Fibroblast of lung (primary cell): ENCODE measurements around the gene SYT15. TPM values are rescaled to one million over a fixed set of nuclear protein-coding genes. Genes with fewer than 3 reads are reported as not detected.
"Not testable (repeated sequence)": the region's sequence is repeated elsewhere in the genome, so short reads cannot be mapped to it uniquely, and the experiment has no call there.

Experiments used
- DNase-seq, 2 donors: peaks; one replicate each; pipeline versions ENCODE4 v3.0.0 to v3.0.0-alpha.2; 2010; ENCODE audit warnings: low read depth in 2 of 2
- H2AFZ ChIP-seq: 2 replicates; pipeline ENCODE4 v1.5.1; 2012; ENCODE audit warnings: low read length, control low read depth, inconsistent platforms
- H3K27ac ChIP-seq: 2 replicates; pipeline ENCODE4 v1.5.1; 2011; ENCODE audit warnings: low read length, control low read depth; ENCODE audit not compliant: insufficient read depth
- H3K27me3 ChIP-seq: 2 replicates; pipeline ENCODE4 v1.5.1; 2011; ENCODE audit warnings: mild to moderate bottlenecking, low read length; ENCODE audit not compliant: control insufficient read depth, insufficient read depth
- H3K36me3 ChIP-seq: 2 replicates; pipeline ENCODE4 v1.5.1; 2011; ENCODE audit warnings: low read length; ENCODE audit not compliant: control insufficient read depth, insufficient read depth
- H3K4me1 ChIP-seq: 2 replicates; pipeline ENCODE4 v1.5.1; 2011; ENCODE audit warnings: low read length; ENCODE audit not compliant: control insufficient read depth, insufficient read depth; ENCODE audit errors: extremely low read depth
- H3K4me2 ChIP-seq: 2 replicates; pipeline ENCODE4 v1.5.1; 2011; ENCODE audit warnings: low read length, control low read depth; ENCODE audit not compliant: insufficient read depth; ENCODE audit errors: extremely low read depth
- H3K4me3 ChIP-seq, 4 experiments: fragments of 200-600 bp in 1 of 4; sonication (generic) in 1 of 4; replicated peaks in 1 of 4; 2 replicates each; pipeline ENCODE4 v1.5.1; 2011 to 2016; ENCODE audit warnings: low read length in 4 of 4, low read depth in 3 of 4, mild to moderate bottlenecking in 3 of 4, control low read depth in 2 of 4, inconsistent platforms in 1 of 4, mixed read lengths in 1 of 4; ENCODE audit not compliant: insufficient read depth in 1 of 4; ENCODE audit errors: control extremely low read depth in 1 of 4
- H3K79me2 ChIP-seq: 2 replicates; pipeline ENCODE4 v1.5.1; 2012; ENCODE audit warnings: mild to moderate bottlenecking, low read length, inconsistent platforms; ENCODE audit not compliant: control insufficient read depth, insufficient read depth
- H3K9ac ChIP-seq: 2 replicates; pipeline ENCODE4 v1.5.1; 2011; ENCODE audit warnings: mild to moderate bottlenecking, low read length, control low read depth; ENCODE audit not compliant: insufficient read depth
- H3K9me3 ChIP-seq: 2 replicates; pipeline ENCODE4 v1.5.1; 2012; ENCODE audit warnings: low read depth, low read length; ENCODE audit not compliant: control insufficient read depth, insufficient read depth
- H4K20me1 ChIP-seq: 2 replicates; pipeline ENCODE4 v1.5.1; 2011; ENCODE audit warnings: low read length; ENCODE audit not compliant: control insufficient read depth, insufficient read depth; ENCODE audit errors: extremely low read depth
- polyA plus RNA-seq, 2 donors: library from polyadenylated mRNA; depleted of rRNA in 1 of 2; stranded (reverse) in 1 of 2; unstranded in 1 of 2; fragments of >200 nt; gene quantifications; 2 replicates each; pipeline ENCODE4 v1.2.1, GENCODE V29; 2011 to 2012; ENCODE audit warnings: missing spikeins in 1 of 2
- total RNA-seq: library from RNA; depleted of rRNA; stranded (reverse); fragments of >200 nt; gene quantifications from 2 replicates; pipeline ENCODE4 v1.2.1, GENCODE V29; 2014

The SYT15 gene
- total and polyA plus RNA-seq, 2 donors (not counting 1 experiment from before 2014, with no cell fraction given): under 0.01 to 0.31 TPM

GRCh38 chr10:46623899-46624654 is 45.1 kb downstream of the SYT15 start:
- H3K9ac ChIP-seq, DNase-seq, H2AFZ ChIP-seq, H3K4me2 ChIP-seq, H3K79me2 ChIP-seq, H3K27ac ChIP-seq, H3K27me3 ChIP-seq, H3K4me1 ChIP-seq, H3K4me3 ChIP-seq, H3K9me3 ChIP-seq, H3K36me3 ChIP-seq, H4K20me1 ChIP-seq: not testable (repeated sequence)

- DNase-seq, H4K20me1 ChIP-seq, H2AFZ ChIP-seq: not testable (repeated sequence)
Measured at GRCh38 chr10:46629805-46630204, 50.9 kb downstream of the SYT15 start.

GRCh38 chr10:46630816-46631215 is 51.9 kb downstream of the SYT15 start:
- not testable (repeated sequence) for H2AFZ ChIP-seq, H3K36me3 ChIP-seq, H4K20me1 ChIP-seq

More at GRCh38 chr10:46629805-46630204, 50.9 kb downstream of the SYT15 start:
- not testable (repeated sequence) for H3K4me2 ChIP-seq, H3K9me3 ChIP-seq, H3K4me3 ChIP-seq, H3K27ac ChIP-seq, H3K36me3 ChIP-seq, H3K4me1 ChIP-seq, H3K79me2 ChIP-seq, H3K9ac ChIP-seq, H3K27me3 ChIP-seq

GRCh38 chr10:46631683-46632082 is 52.8 kb downstream of the SYT15 start:
- H3K36me3 ChIP-seq, H4K20me1 ChIP-seq, H3K9me3 ChIP-seq, H3K4me1 ChIP-seq, H3K27ac ChIP-seq, H3K4me2 ChIP-seq, H3K27me3 ChIP-seq, H3K4me3 ChIP-seq, H3K9ac ChIP-seq, H3K79me2 ChIP-seq, H2AFZ ChIP-seq, DNase-seq: not testable (repeated sequence)

More at GRCh38 chr10:46630816-46631215, 51.9 kb downstream of the SYT15 start:
- H3K27ac ChIP-seq, H3K4me1 ChIP-seq, H3K4me2 ChIP-seq, H3K9me3 ChIP-seq, H3K9ac ChIP-seq, H3K79me2 ChIP-seq, DNase-seq, H3K4me3 ChIP-seq, H3K27me3 ChIP-seq: not testable (repeated sequence)

GRCh38 chr10:46634698-46635097 is 55.8 kb downstream of the SYT15 start:
- not testable (repeated sequence) for H3K36me3 ChIP-seq, H3K9ac ChIP-seq, H3K4me2 ChIP-seq, H2AFZ ChIP-seq, H3K4me1 ChIP-seq, H3K9me3 ChIP-seq, H4K20me1 ChIP-seq, H3K79me2 ChIP-seq, H3K4me3 ChIP-seq, H3K27me3 ChIP-seq, H3K27ac ChIP-seq, DNase-seq

- peak overlapping the region in 2 of 4 experiments; percentile 37 to 49 for H3K4me3 ChIP-seq
- H4K20me1 ChIP-seq, H3K4me2 ChIP-seq, H3K9ac ChIP-seq, H3K4me1 ChIP-seq, H3K9me3 ChIP-seq, H2AFZ ChIP-seq, H3K79me2 ChIP-seq, H3K36me3 ChIP-seq, H3K27ac ChIP-seq, H3K27me3 ChIP-seq, DNase-seq: not testable (repeated sequence)
Measured at GRCh38 chr10:46635364-46635959, 56.5 kb downstream of the SYT15 start.
